ENCODE measurements around the gene TNFRSF19.
"Not testable (repeated sequence)": the region's sequence is repeated elsewhere in the genome, so short reads cannot be mapped to it uniquely, and the experiment has no call there.

TNFRSF19 gene, protein sequence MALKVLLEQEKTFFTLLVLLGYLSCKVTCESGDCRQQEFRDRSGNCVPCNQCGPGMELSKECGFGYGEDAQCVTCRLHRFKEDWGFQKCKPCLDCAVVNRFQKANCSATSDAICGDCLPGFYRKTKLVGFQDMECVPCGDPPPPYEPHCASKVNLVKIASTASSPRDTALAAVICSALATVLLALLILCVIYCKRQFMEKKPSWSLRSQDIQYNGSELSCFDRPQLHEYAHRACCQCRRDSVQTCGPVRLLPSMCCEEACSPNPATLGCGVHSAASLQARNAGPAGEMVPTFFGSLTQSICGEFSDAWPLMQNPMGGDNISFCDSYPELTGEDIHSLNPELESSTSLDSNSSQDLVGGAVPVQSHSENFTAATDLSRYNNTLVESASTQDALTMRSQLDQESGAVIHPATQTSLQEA

DNA sequence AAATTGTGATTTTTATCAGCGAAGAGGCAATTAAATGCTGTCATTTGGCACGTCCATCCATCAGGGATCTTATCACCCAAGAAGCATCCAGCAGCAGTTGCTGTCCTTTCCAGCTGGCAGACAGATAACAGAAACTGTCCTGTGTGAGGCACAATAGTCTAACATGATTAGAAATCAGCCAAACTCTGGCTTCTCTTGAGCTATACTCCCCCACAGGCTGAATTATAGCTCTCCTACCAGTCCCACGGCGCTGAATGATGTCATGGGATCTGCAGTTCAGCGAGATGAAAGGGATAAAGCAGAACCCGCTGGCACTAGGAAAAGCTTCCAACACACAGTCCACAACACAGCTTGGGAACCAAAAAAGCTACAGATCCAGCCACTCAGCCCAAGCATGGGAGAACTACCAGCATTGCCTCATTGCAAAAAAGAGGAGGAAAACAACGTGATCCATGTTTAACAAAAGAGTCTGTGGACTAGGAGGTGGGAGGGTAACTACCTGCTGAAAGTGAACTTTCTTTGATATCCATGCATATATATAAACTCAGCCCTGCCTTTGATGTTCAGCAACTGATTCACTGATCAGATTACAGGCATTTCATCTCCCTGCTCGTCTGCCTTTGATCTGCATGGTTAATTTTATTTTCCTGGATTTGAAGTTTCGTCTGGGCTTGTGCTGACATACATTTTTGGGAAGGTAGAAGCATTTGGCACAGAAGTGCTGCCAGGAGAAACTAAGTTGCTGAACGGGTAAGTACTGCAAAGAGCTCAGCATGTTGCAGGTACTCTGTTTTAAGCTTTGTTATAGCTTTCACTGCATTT, at the start of gene TNFRSF19:
TSS of gene TNFRSF19 (plus strand) at position 314 of the 822 bp plus-strand sequence. CDS start 19,772 bp downstream, outside the sequence.
- peak within 1 kb of the TSS; percentile 63 for H3K4me3 ChIP-seq (ENCODE audit: low read depth, low read length)
- ChIA-PET CTCF (interaction anchor here (0.6 to 7.1 kb wide), 14 partner anchors 8 to 319 kb away, joined by 3 to 65 read pairs (median 3); partner anchors contain the start of gene MIPEP), POLR2A (interaction anchor here (0.6 to 1.1 kb wide), 5 partner anchors 8 to 100 kb away, joined by 3 to 5 read pairs (median 3); no protein-coding TSS in a partner anchor)
- peak; percentile 64 for DNase-seq (ENCODE audit: low read depth, low spot score)
- TF ChIP-seq, protein P1, sequence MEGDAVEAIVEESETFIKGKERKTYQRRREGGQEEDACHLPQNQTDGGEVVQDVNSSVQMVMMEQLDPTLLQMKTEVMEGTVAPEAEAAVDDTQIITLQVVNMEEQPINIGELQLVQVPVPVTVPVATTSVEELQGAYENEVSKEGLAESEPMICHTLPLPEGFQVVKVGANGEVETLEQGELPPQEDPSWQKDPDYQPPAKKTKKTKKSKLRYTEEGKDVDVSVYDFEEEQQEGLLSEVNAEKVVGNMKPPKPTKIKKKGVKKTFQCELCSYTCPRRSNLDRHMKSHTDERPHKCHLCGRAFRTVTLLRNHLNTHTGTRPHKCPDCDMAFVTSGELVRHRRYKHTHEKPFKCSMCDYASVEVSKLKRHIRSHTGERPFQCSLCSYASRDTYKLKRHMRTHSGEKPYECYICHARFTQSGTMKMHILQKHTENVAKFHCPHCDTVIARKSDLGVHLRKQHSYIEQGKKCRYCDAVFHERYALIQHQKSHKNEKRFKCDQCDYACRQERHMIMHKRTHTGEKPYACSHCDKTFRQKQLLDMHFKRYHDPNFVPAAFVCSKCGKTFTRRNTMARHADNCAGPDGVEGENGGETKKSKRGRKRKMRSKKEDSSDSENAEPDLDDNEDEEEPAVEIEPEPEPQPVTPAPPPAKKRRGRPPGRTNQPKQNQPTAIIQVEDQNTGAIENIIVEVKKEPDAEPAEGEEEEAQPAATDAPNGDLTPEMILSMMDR (IDR thresholded peaks at IDR 0.05; ENCODE audit: insufficient read depth, low read length, missing control alignments): no peak

DNA sequence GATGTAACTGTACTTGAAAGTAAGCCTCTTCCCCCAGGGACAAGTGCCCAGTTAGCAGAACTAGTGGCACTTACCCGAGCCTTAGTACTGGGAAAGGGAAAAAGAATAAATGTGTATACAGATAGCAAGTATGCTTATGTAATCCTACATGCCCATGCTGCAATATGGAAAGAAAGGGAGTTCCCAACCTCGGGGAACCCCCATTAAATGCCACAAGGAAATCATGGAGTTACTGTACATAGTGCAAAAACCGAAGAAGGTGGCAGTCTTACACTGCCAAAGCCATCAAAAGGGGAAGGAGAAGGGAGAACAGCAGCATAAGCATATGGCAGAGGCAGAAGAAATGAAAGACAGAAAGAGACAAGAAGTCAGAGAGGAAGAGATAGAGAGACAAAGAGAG, 40.3 kb upstream of the TNFRSF19 start:
- POLR2A ChIA-PET; H3K4me3 ChIP-seq (ENCODE audit: low read depth, low read length); CTCF ChIA-PET; DNase-seq (ENCODE audit: low read depth, low spot score): not testable (repeated sequence)

DNA sequence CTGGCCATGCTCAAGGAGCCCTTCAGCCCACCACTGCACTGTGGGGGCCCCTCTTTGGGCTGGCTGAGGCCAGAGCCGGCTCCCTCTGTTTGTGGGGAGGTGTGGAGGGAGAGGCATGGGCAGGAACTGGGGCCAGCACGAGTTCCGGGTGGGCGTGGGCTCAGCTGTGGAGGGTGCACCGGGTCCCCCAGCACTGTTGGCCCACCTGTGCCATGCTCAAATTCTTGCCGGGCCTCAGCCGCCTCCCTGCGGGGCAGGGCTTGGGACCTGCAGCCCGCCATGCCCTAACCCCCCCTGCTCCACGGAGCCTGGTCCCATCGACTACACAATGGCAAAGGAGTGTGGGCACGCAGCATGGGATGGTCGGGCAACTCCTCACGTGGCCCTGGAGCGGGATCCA, 38.8 kb upstream of the TNFRSF19 start:
- no peak overlapping the region for H3K4me3 ChIP-seq (ENCODE audit: low read depth, low read length)
- CTCF ChIA-PET: no interaction called here
- POLR2A ChIA-PET: no interaction called here
- TF ChIP-seq, protein P1 (IDR thresholded peaks at IDR 0.05; ENCODE audit: insufficient read depth, low read length, missing control alignments): no peak
- no peak for DNase-seq (ENCODE audit: low read depth, low spot score)

DNA sequence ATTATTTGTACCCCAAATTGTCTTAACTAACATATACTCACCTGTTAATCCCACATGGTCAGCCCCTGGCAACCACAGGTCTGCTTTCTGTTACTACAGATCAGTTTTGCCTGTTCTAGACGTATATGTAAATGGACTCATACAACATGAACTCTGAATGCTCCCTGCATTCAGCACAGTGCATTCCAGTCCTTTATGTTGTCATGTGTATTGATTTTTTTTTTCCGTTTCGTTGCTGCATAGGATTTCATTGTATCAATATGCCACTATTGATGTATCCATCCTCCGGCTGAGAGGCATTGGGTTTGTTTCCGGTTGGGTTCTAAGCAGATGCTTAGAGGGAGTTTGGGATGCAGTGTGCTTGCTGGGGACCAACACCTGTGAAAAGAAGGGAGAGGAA, 36.1 kb upstream of the TNFRSF19 start:
- ChIA-PET POLR2A (no interaction called here), CTCF (no interaction called here)
- H3K4me3 ChIP-seq (ENCODE audit: low read depth, low read length): no peak overlapping the region
- DNase-seq (ENCODE audit: low read depth, low spot score): no peak
- TF ChIP-seq, protein P1 (IDR thresholded peaks at IDR 0.05; ENCODE audit: insufficient read depth, low read length, missing control alignments): no peak

DNA sequence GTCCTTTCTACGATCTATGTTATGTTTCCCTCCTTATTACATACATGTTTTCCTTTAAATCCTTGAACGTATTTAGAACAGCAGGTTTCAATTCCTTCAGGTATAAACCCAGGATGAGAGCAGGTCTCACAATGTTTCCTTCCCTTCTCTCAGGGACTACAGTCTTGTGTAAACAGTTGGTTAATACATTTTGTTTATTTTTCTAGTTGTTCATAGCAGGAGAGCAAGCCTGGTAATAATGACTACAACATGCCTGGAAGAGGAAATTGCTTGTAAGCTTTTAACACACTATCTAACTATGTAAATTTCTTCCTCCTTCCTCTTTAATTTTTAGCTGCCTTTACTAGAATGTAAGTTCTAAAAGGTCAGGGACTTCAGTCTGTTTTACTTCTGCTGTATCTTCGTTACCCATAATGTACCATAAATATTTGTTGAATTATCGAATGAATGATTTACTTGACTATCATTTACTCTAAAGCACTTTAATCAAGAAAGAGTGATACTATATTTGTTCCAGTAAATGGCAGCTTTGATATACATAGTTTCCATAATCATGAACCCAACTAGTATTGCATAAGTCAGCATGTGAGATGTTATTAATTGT, 28.9 kb upstream of the TNFRSF19 start:
- ChIA-PET CTCF (no interaction called here), POLR2A (no interaction called here)
- no peak overlapping the region for H3K4me3 ChIP-seq (ENCODE audit: low read depth, low read length)
- TF ChIP-seq, protein P1 (IDR thresholded peaks at IDR 0.05; ENCODE audit: insufficient read depth, low read length, missing control alignments): no peak
- no peak for DNase-seq (ENCODE audit: low read depth, low spot score)

DNA sequence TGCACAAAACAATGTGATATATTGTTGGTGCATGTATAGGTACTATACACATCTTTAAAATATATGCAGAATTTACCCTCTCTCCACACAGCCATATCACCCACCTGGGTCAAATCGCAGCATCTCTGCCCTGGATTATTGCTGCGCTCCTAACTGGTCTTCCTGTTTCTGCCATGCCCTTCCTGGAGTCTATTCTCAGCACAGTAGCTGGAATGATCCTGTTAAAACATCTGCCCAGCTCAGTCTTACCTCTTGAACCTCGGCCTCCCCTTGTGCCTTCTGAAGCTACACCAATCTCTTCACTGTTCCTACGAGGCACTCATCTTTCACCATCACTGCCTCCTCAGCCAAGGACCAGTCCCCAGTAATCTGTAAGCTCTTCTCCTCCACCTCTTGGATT, 25.5 kb upstream of the TNFRSF19 start:
- H3K4me3 ChIP-seq (ENCODE audit: low read depth, low read length): no peak overlapping the region
- ChIA-PET CTCF (interaction anchor here (1.2 kb wide), 1 partner anchor 24 kb away, joined by 3 read pairs; no protein-coding TSS in a partner anchor), POLR2A (no interaction called here)
- DNase-seq (ENCODE audit: low read depth, low spot score): no peak
- TF ChIP-seq, protein P1 (IDR thresholded peaks at IDR 0.05; ENCODE audit: insufficient read depth, low read length, missing control alignments): no peak

Data from AG04449 (cell line).